ENCODE results near the gene PRDM16.

The PRDM16 gene

DNA sequence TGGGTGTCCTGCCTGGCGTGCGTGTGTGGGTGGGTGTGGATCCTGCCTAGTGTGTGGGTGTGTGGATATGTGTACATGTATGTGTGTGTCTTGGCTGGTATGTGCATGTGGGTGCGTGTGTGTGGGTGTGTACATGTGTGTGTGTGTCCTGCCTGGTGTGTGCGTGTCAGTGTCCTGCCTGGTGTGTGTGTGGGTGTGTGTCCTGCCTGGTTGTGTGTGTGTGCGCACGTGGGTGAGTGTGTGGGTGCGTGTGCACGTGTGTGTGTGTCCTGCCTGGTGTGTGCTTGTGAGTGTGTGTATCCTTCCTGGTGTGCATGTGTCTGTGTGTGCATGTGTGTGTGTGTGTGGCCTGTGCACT, 60.1 kb downstream of the PRDM16 start:
- CTCF ChIA-PET, result no interaction called here
- Histone ChIP-seq H3K4me3 (ENCODE audit: low read depth, low read length) (no peak overlapping the region), H3K36me3 (ENCODE audit: control insufficient read depth in 2 of 2, insufficient read depth in 1 of 2, low read length in 2 of 2) (no peaks in the 10 kb centered on the region), H3K9me3 (ENCODE audit: control insufficient read depth, insufficient read depth, low read depth, low read length) (no peaks in the 10 kb centered on the region), H3K27ac (ENCODE audit: extremely low read depth, low read depth, low read length) (no peak overlapping the region), H3K4me1 (ENCODE audit: control insufficient read depth, insufficient read depth, low read length) (peaks cover 5% of the 10 kb centered on the region)
- POLR2A ChIA-PET, result no interaction called here
- TF ChIP-seq ZNF148 (tag by site-specific recombination; IDR thresholded peaks at IDR 0.05; ENCODE audit: borderline replicate concordance) (0 out of 2 replicates have a peak, but pooled peaks have one; percentile 31), SALL2 (tag by site-specific recombination; IDR thresholded peaks at IDR 0.05; ENCODE audit: borderline replicate concordance) (0 out of 2 replicates have a peak, but pooled peaks have one; percentile 40), ZNF837 (tag by site-specific recombination; IDR thresholded peaks at IDR 0.05) (no peak), ZNF423 (tag by site-specific recombination; IDR thresholded peaks at IDR 0.05) (no peak), ZNF473 (tag by site-specific recombination; IDR thresholded peaks at IDR 0.05) (no peak), ZSCAN4 (tag by site-specific recombination; IDR thresholded peaks at IDR 0.05) (peak; percentile 97), EGR2 (tag by site-specific recombination; IDR thresholded peaks at IDR 0.05; ENCODE audit: low read depth) (peak; percentile 99), KLF10 (tag by site-specific recombination; IDR thresholded peaks at IDR 0.05) (no peak), ZFP3 (tag by site-specific recombination; IDR thresholded peaks at IDR 0.05; ENCODE audit: low read depth) (no peak), GLI4 (tag by site-specific recombination; IDR thresholded peaks at IDR 0.05) (0 out of 2 replicates have a peak, but pooled peaks have one; percentile 48), ZBTB20 (tag by site-specific recombination; IDR thresholded peaks at IDR 0.05) (no peak), ZNF214 (tag by site-specific recombination; IDR thresholded peaks at IDR 0.05; ENCODE audit: borderline replicate concordance) (no peak), ZFHX2 (tag by site-specific recombination; conservative IDR thresholded peaks at IDR 0.05) (peak; percentile 100), ZNF169 (tag by site-specific recombination; IDR thresholded peaks at IDR 0.05) (no peak)
- TF ChIP-seq, protein P1, sequence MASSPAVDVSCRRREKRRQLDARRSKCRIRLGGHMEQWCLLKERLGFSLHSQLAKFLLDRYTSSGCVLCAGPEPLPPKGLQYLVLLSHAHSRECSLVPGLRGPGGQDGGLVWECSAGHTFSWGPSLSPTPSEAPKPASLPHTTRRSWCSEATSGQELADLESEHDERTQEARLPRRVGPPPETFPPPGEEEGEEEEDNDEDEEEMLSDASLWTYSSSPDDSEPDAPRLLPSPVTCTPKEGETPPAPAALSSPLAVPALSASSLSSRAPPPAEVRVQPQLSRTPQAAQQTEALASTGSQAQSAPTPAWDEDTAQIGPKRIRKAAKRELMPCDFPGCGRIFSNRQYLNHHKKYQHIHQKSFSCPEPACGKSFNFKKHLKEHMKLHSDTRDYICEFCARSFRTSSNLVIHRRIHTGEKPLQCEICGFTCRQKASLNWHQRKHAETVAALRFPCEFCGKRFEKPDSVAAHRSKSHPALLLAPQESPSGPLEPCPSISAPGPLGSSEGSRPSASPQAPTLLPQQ (tag by site-specific recombination; IDR thresholded peaks at IDR 0.05), result no peak
- TF ChIP-seq, protein P2, sequence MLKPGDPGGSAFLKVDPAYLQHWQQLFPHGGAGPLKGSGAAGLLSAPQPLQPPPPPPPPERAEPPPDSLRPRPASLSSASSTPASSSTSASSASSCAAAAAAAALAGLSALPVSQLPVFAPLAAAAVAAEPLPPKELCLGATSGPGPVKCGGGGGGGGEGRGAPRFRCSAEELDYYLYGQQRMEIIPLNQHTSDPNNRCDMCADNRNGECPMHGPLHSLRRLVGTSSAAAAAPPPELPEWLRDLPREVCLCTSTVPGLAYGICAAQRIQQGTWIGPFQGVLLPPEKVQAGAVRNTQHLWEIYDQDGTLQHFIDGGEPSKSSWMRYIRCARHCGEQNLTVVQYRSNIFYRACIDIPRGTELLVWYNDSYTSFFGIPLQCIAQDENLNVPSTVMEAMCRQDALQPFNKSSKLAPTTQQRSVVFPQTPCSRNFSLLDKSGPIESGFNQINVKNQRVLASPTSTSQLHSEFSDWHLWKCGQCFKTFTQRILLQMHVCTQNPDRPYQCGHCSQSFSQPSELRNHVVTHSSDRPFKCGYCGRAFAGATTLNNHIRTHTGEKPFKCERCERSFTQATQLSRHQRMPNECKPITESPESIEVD (tag by site-specific recombination; IDR thresholded peaks at IDR 0.05), result no peak
- TF ChIP-seq, protein P3, sequence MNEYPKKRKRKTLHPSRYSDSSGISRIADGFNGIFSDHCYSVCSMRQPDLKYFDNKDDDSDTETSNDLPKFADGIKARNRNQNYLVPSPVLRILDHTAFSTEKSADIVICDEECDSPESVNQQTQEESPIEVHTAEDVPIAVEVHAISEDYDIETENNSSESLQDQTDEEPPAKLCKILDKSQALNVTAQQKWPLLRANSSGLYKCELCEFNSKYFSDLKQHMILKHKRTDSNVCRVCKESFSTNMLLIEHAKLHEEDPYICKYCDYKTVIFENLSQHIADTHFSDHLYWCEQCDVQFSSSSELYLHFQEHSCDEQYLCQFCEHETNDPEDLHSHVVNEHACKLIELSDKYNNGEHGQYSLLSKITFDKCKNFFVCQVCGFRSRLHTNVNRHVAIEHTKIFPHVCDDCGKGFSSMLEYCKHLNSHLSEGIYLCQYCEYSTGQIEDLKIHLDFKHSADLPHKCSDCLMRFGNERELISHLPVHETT (tag by site-specific recombination; IDR thresholded peaks at IDR 0.05), result no peak
- TF ChIP-seq, protein P4, sequence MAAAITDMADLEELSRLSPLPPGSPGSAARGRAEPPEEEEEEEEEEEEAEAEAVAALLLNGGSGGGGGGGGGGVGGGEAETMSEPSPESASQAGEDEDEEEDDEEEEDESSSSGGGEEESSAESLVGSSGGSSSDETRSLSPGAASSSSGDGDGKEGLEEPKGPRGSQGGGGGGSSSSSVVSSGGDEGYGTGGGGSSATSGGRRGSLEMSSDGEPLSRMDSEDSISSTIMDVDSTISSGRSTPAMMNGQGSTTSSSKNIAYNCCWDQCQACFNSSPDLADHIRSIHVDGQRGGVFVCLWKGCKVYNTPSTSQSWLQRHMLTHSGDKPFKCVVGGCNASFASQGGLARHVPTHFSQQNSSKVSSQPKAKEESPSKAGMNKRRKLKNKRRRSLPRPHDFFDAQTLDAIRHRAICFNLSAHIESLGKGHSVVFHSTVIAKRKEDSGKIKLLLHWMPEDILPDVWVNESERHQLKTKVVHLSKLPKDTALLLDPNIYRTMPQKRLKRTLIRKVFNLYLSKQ (tag by site-specific recombination; IDR thresholded peaks at IDR 0.05; ENCODE audit: borderline replicate concordance), result no peak
- TF ChIP-seq, protein P5, sequence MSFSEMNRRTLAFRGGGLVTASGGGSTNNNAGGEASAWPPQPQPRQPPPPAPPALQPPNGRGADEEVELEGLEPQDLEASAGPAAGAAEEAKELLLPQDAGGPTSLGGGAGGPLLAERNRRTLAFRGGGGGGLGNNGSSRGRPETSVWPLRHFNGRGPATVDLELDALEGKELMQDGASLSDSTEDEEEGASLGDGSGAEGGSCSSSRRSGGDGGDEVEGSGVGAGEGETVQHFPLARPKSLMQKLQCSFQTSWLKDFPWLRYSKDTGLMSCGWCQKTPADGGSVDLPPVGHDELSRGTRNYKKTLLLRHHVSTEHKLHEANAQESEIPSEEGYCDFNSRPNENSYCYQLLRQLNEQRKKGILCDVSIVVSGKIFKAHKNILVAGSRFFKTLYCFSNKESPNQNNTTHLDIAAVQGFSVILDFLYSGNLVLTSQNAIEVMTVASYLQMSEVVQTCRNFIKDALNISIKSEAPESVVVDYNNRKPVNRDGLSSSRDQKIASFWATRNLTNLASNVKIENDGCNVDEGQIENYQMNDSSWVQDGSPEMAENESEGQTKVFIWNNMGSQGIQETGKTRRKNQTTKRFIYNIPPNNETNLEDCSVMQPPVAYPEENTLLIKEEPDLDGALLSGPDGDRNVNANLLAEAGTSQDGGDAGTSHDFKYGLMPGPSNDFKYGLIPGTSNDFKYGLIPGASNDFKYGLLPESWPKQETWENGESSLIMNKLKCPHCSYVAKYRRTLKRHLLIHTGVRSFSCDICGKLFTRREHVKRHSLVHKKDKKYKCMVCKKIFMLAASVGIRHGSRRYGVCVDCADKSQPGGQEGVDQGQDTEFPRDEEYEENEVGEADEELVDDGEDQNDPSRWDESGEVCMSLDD (tag by site-specific recombination; IDR thresholded peaks at IDR 0.05), result no peak
- TF ChIP-seq, protein P6, sequence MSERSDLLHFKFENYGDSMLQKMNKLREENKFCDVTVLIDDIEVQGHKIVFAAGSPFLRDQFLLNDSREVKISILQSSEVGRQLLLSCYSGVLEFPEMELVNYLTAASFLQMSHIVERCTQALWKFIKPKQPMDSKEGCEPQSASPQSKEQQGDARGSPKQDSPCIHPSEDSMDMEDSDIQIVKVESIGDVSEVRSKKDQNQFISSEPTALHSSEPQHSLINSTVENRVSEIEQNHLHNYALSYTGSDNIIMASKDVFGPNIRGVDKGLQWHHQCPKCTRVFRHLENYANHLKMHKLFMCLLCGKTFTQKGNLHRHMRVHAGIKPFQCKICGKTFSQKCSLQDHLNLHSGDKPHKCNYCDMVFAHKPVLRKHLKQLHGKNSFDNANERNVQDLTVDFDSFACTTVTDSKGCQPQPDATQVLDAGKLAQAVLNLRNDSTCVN (tag by site-specific recombination; optimal IDR thresholded peaks at IDR 0.05), result no peak
